Stimulated activated naive CD8-positive, alpha-beta T cell treated with anti-CD3 and anti-CD28 coated beads, Interleukin-15, Interleukin-2, amounts not matched to agents 100 U/mL and 50 U/mL, for 24 hours (primary cell): Measurements from ENCODE around the gene ARG1.
"Not testable (repeated sequence)": the region's sequence is repeated elsewhere in the genome, so short reads cannot be mapped to it uniquely, and the experiment has no call there.

ENCODE experiments used
- ATAC-seq: fragments of 150-1000 bp; cut with Tn5 transposase; one replicate; pipeline ENCODE4 v1.10.0; 2021
- DNase-seq: peaks from one replicate; pipeline ENCODE4 v3.0.0; 2021

Gene ARG1

GRCh38 chr6:131572686-131573415, at the start of gene ARG1:
Gene ARG1 (plus strand): TSS chr6:131573226. CDS start chr6:131573283, 57 bp downstream.
- ATAC-seq (no peak), DNase-seq (no peak)

- peak; percentile 51 for ATAC-seq
- DNase-seq, result no peak
Measured at GRCh38 chr6:131523988-131524673, 48.9 kb upstream of the ARG1 start.

GRCh38 chr6:131524695-131525336, 48.2 kb upstream of the ARG1 start:
- no peak for DNase-seq
- no peak for ATAC-seq

- DNase-seq, ATAC-seq: not testable (repeated sequence)
Measured at GRCh38 chr6:131530936-131531335, 42.1 kb upstream of the ARG1 start.

- DNase-seq, ATAC-seq: not testable (repeated sequence)
Measured at GRCh38 chr6:131531681-131532080, 41.3 kb upstream of the ARG1 start.

- ATAC-seq (peak; percentile 93), DNase-seq (peak; percentile 65)
Measured at GRCh38 chr6:131532580-131533039, 40.4 kb upstream of the ARG1 start.

GRCh38 chr6:131538615-131539014, 34.4 kb upstream of the ARG1 start:
- not testable (repeated sequence) for ATAC-seq, DNase-seq

- ATAC-seq, result no peak
Measured at GRCh38 chr6:131545317-131545716, 27.7 kb upstream of the ARG1 start.

GRCh38 chr6:131547488-131547887, 25.5 kb upstream of the ARG1 start:
- DNase-seq (no peak), ATAC-seq (no peak)

More at GRCh38 chr6:131545317-131545716, 27.7 kb upstream of the ARG1 start:
- DNase-seq, result no peak

GRCh38 chr6:131548441-131548840, 24.6 kb upstream of the ARG1 start:
- ATAC-seq (no peak), DNase-seq (no peak)

GRCh38 chr6:131549811-131550210, 23.2 kb upstream of the ARG1 start:
- DNase-seq (no peak), ATAC-seq (no peak)

GRCh38 chr6:131551902-131552301, 21.1 kb upstream of the ARG1 start:
- DNase-seq, result no peak
- no peak for ATAC-seq

- ATAC-seq (no peak), DNase-seq (no peak)
Measured at GRCh38 chr6:131552572-131552971, 20.5 kb upstream of the ARG1 start.

- ATAC-seq, result no peak
Measured at GRCh38 chr6:131555992-131556391, 17.0 kb upstream of the ARG1 start.

GRCh38 chr6:131558922-131559321, 14.1 kb upstream of the ARG1 start:
- no peak for ATAC-seq
- no peak for DNase-seq

More at GRCh38 chr6:131555992-131556391, 17.0 kb upstream of the ARG1 start:
- DNase-seq, result no peak

- DNase-seq (no peak), ATAC-seq (no peak)
Measured at GRCh38 chr6:131561925-131562707, 10.9 kb upstream of the ARG1 start.

- DNase-seq (no peak), ATAC-seq (no peak)
Measured at GRCh38 chr6:131565056-131565455, 8.0 kb upstream of the ARG1 start.

GRCh38 chr6:131568726-131569125, 4.3 kb upstream of the ARG1 start:
- DNase-seq (no peak), ATAC-seq (no peak)

GRCh38 chr6:131574133-131574532, 1.1 kb downstream of the ARG1 start:
- no peak for ATAC-seq

GRCh38 chr6:131574686-131575085, 1.7 kb downstream of the ARG1 start:
- ATAC-seq, result no peak
- DNase-seq, result no peak

More at GRCh38 chr6:131574133-131574532, 1.1 kb downstream of the ARG1 start:
- no peak for DNase-seq

GRCh38 chr6:131575834-131576478, 2.9 kb downstream of the ARG1 start:
- ATAC-seq, result no peak
- DNase-seq, result no peak

GRCh38 chr6:131581523-131581922, 8.5 kb downstream of the ARG1 start:
- DNase-seq (no peak), ATAC-seq (no peak)
